H9 (cell line): ENCODE results near the gene USP46. TPM values are rescaled to one million over a fixed set of nuclear protein-coding genes. Genes with fewer than 3 reads are reported as not detected.
A peak's percentile ranks its signal among the peaks of the same experiment; 100 is the strongest.

Experiments used
- DNase-seq: peaks from one replicate; pipeline ENCODE4 v3.0.0-alpha.2; 2017
- H2AFZ ChIP-seq: one replicate; pipeline ENCODE4 v1.6.1; 2013; ENCODE audit warnings: mild to moderate bottlenecking, low read length, control low read depth, moderate library complexity
- H2AK5ac ChIP-seq: 2 replicates; pipeline ENCODE4 v1.6.1; 2013; ENCODE audit warnings: low read length, control low read depth, mixed read lengths; ENCODE audit not compliant: insufficient read length
- H2BK120ac ChIP-seq: one replicate; pipeline ENCODE4 v1.6.1; 2013; ENCODE audit warnings: low read depth, mild to moderate bottlenecking, low read length, control low read depth, inconsistent platforms; ENCODE audit not compliant: poor library complexity, severe bottlenecking
- H2BK12ac ChIP-seq: 2 replicates; pipeline ENCODE4 v1.6.1; 2013; ENCODE audit warnings: low read length, control low read depth, mixed read lengths, low read depth; ENCODE audit not compliant: insufficient read length
- H2BK15ac ChIP-seq: 2 replicates; pipeline ENCODE4 v1.6.1; 2013; ENCODE audit warnings: low read depth, low read length, control low read depth
- H2BK20ac ChIP-seq: one replicate; pipeline ENCODE4 v1.6.1; 2013; ENCODE audit warnings: low read depth, mild to moderate bottlenecking, low read length, control low read depth, inconsistent platforms; ENCODE audit not compliant: poor library complexity, severe bottlenecking
- H2BK5ac ChIP-seq: 2 replicates; pipeline ENCODE4 v1.6.1; 2013; ENCODE audit warnings: low read length, control low read depth, mixed read lengths; ENCODE audit not compliant: insufficient read length
- H3K14ac ChIP-seq: 2 replicates; pipeline ENCODE4 v1.6.1; 2013; ENCODE audit warnings: low read length, control low read depth; ENCODE audit not compliant: insufficient read depth
- H3K18ac ChIP-seq: 2 replicates; pipeline ENCODE4 v1.6.1; 2013; ENCODE audit warnings: low read depth, mild to moderate bottlenecking, mixed read lengths, low read length, control low read depth; ENCODE audit not compliant: insufficient read length
- H3K23ac ChIP-seq: 2 replicates; pipeline ENCODE4 v1.6.1; 2013; ENCODE audit warnings: low read length, control low read depth, mixed read lengths, low read depth; ENCODE audit not compliant: insufficient read length
- H3K23me2 ChIP-seq: 2 replicates; pipeline ENCODE4 v1.6.1; 2013; ENCODE audit warnings: low read depth, mild to moderate bottlenecking, mixed read lengths, low read length, control low read depth; ENCODE audit not compliant: insufficient read length, poor library complexity, severe bottlenecking
- H3K27ac ChIP-seq: 2 replicates; pipeline ENCODE4 v1.5.1; 2013; ENCODE audit warnings: low read length, control low read depth, mixed read lengths, low read depth; ENCODE audit not compliant: insufficient read length
- H3K27me3 ChIP-seq: 2 replicates; pipeline ENCODE4 v1.6.1; 2013; ENCODE audit warnings: low read length, control low read depth, inconsistent platforms; ENCODE audit not compliant: insufficient read depth
- H3K4ac ChIP-seq: 2 replicates; pipeline ENCODE4 v1.6.1; 2013; ENCODE audit warnings: low read depth, mild to moderate bottlenecking, control low read depth, inconsistent platforms, low read length, moderate library complexity
- H3K4me1 ChIP-seq: 2 replicates; pipeline ENCODE4 v1.6.1; 2013; ENCODE audit warnings: low read length, control low read depth, inconsistent platforms; ENCODE audit not compliant: insufficient read depth
- H3K4me2 ChIP-seq: 2 replicates; pipeline ENCODE4 v1.6.1; 2013; ENCODE audit warnings: low read length, control low read depth, mixed read lengths; ENCODE audit not compliant: insufficient read length, insufficient read depth
- H3K56ac ChIP-seq: 2 replicates; pipeline ENCODE4 v1.6.1; 2013; ENCODE audit warnings: low read depth, mild to moderate bottlenecking, mixed read lengths, low read length, control low read depth; ENCODE audit not compliant: insufficient read length
- H3K79me1 ChIP-seq: 2 replicates; pipeline ENCODE4 v1.6.1; 2013; ENCODE audit warnings: low read depth, mild to moderate bottlenecking, moderate library complexity, low read length, control low read depth, inconsistent platforms; ENCODE audit not compliant: insufficient read depth, poor library complexity, severe bottlenecking
- H3K79me2 ChIP-seq: 2 replicates; pipeline ENCODE4 v1.6.1; 2013; ENCODE audit warnings: low read length, control low read depth, inconsistent platforms; ENCODE audit not compliant: insufficient read depth
- H3K9ac ChIP-seq: 2 replicates; pipeline ENCODE4 v1.6.1; 2013; ENCODE audit warnings: low read length, control low read depth, mixed read lengths; ENCODE audit not compliant: insufficient read length; ENCODE audit errors: extremely low read depth
- H3K9me3 ChIP-seq: one replicate; pipeline ENCODE4 v1.6.1; 2013; ENCODE audit warnings: low read depth, low read length, inconsistent platforms; ENCODE audit not compliant: control insufficient read depth
- H3T11ph ChIP-seq: one replicate; pipeline ENCODE4 v1.6.1; 2013; ENCODE audit warnings: mild to moderate bottlenecking, low read length, control low read depth, inconsistent platforms
- H4K20me1 ChIP-seq: one replicate; pipeline ENCODE4 v1.6.1; 2013; ENCODE audit not compliant: control insufficient read depth, insufficient read length, insufficient read depth
- H4K5ac ChIP-seq: 2 replicates; pipeline ENCODE4 v1.6.1; 2013; ENCODE audit warnings: low read depth, mild to moderate bottlenecking, mixed read lengths, low read length, control low read depth; ENCODE audit not compliant: insufficient read length
- H4K8ac ChIP-seq: replicated peaks from 2 replicates; pipeline ENCODE4 v1.6.1; 2013; ENCODE audit warnings: low read length, control low read depth, mixed read lengths, low read depth; ENCODE audit not compliant: insufficient read length
- H4K91ac ChIP-seq: 2 replicates; pipeline ENCODE4 v1.6.1; 2013; ENCODE audit warnings: low read depth, mild to moderate bottlenecking, moderate library complexity, mixed read lengths, low read length, control low read depth; ENCODE audit not compliant: insufficient read length
- H3K27ac Mint-ChIP-seq, 3 experiments: 2 replicates in 2 of 3; 3 replicates in 1 of 3; pipeline ENCODE4 v1.8.0; 2020 to 2021; ENCODE audit warnings: mixed read lengths in 3 of 3, mild to moderate bottlenecking in 1 of 3, moderate library complexity in 1 of 3
- H3K27me3 Mint-ChIP-seq: 2 replicates; pipeline ENCODE4 v1.8.0; 2021; ENCODE audit warnings: low read depth, mild to moderate bottlenecking, moderate library complexity, mixed read lengths
- H3K36me3 Mint-ChIP-seq, 3 experiments: 2 replicates in 2 of 3; 3 replicates in 1 of 3; pipeline ENCODE4 v1.8.0; 2020 to 2021; ENCODE audit warnings: low read depth in 3 of 3, mixed read lengths in 3 of 3; ENCODE audit not compliant: insufficient read depth in 1 of 3
- H3K4me1 Mint-ChIP-seq, 2 experiments: 2 replicates each; pipeline ENCODE4 v1.8.0; 2020; ENCODE audit warnings: mixed read lengths in 2 of 2
- H3K4me3 Mint-ChIP-seq, 2 experiments: 2 replicates in 1 of 2; 3 replicates in 1 of 2; pipeline ENCODE4 v1.8.0; 2020 to 2021; ENCODE audit warnings: mild to moderate bottlenecking in 2 of 2, mixed read lengths in 2 of 2, moderate library complexity in 1 of 2
- H3K9me3 Mint-ChIP-seq, 2 experiments: 2 replicates in 1 of 2; 3 replicates in 1 of 2; pipeline ENCODE4 v1.8.0; 2020; ENCODE audit warnings: mild to moderate bottlenecking in 2 of 2, mixed read lengths in 2 of 2, moderate library complexity in 1 of 2
- CTCF ChIP-seq: fragments of 200-600 bp; sonication (generic); conservative IDR thresholded peaks from 3 replicates; pipeline ENCODE4 v1.8.0; 2021; ENCODE audit warnings: antibody characterized with exemption, mild to moderate bottlenecking
- WGBS: extraction: QIAGEN DNeasy Blood & Tissue Kit; methylation state at CpG from one replicate; pipeline ENCODE4 v1.1.7; 2013; ENCODE audit warnings: missing lambda C conversion rate, low lambda C conversion rate, mixed read lengths; ENCODE audit not compliant: insufficient read length; ENCODE audit errors: extremely low coverage; 5-methylcytosine and 5-hydroxymethylcytosine counted together
- total RNA-seq: library from RNA; stranded (reverse); gene quantifications from 2 replicates; pipeline ENCODE4 v1.2.1, GENCODE V29; 2021

Gene USP46
- total RNA-seq, 1 experiment from 2014 or later, result 59.8 TPM

- Histone ChIP-seq H2BK120ac (no peak overlapping the region), H3K79me1 (no peaks in the 10 kb centered on the region), H3T11ph (no peak overlapping the region), H2BK20ac (no peak overlapping the region), H3K14ac (no peak overlapping the region), H3K56ac (no peak overlapping the region), H3K79me2 (no peaks in the 10 kb centered on the region), H4K5ac (no peak overlapping the region), H4K91ac (no peak overlapping the region), H3K18ac (no peak overlapping the region), H3K9me3 (no peaks in the 10 kb centered on the region), H2BK15ac (no peak overlapping the region), H2AFZ (no peak overlapping the region), H2BK12ac (no peak overlapping the region), H3K4ac (no peak overlapping the region), H2BK5ac (no peak overlapping the region), H4K8ac (no peak overlapping the region), H3K4me2 (no peak overlapping the region), H2AK5ac (no peak overlapping the region), H3K27me3 (no peaks in the 10 kb centered on the region), H3K9ac (no peak overlapping the region), H3K23me2 (no peaks in the 10 kb centered on the region), H3K27ac (no peak overlapping the region), H3K4me1 (no peaks in the 10 kb centered on the region), H4K20me1 (no peaks in the 10 kb centered on the region), H3K23ac (no peak overlapping the region)
- WGBS, result no CpG with 5 or more reads among the region's 2 CpGs
- H3K27ac Mint-ChIP-seq, result peak overlapping the region in 1 of 3 experiments; percentile 27; a peak in 1 of 7 replicates
- no peaks in the 10 kb centered on the region; a peak in 1 of 7 replicates for H3K36me3 Mint-ChIP-seq
- H3K4me3 Mint-ChIP-seq, result no peak overlapping the region
- peaks cover 0 to 3% of the 10 kb centered on the region in 2 experiments; a peak in 2 of 5 replicates for H3K9me3 Mint-ChIP-seq
- no peak for DNase-seq
- peaks cover 4 to 6% of the 10 kb centered on the region in 2 experiments for H3K4me1 Mint-ChIP-seq
- TF ChIP-seq CTCF, result 0 out of 3 replicates have a peak, but pooled peaks have one; percentile 12
- H3K27me3 Mint-ChIP-seq, result no peaks in the 10 kb centered on the region; the same call in 1 of the 2 replicates
Measured at GRCh38 chr4:52670739-52671138, 11.6 kb upstream of the USP46 start.
